HUES48 (cell line): Measurements from ENCODE around the gene PARD3.

Experiments used
- H3K27ac ChIP-seq: one replicate; pipeline ENCODE4 v1.7.0; 2013; ENCODE audit warnings: low read depth, low read length, inconsistent platforms
- H3K27me3 ChIP-seq: 2 replicates; pipeline ENCODE4 v1.6.1; 2013; ENCODE audit warnings: mild to moderate bottlenecking, low read length; ENCODE audit not compliant: control insufficient read depth, insufficient read depth
- H3K36me3 ChIP-seq: 2 replicates; pipeline ENCODE4 v1.6.1; 2013; ENCODE audit warnings: low read length; ENCODE audit not compliant: control insufficient read depth, insufficient read depth
- H3K4me1 ChIP-seq: 2 replicates; pipeline ENCODE4 v1.6.1; 2013; ENCODE audit warnings: mild to moderate bottlenecking, low read length; ENCODE audit not compliant: control insufficient read depth, insufficient read depth
- H3K4me3 ChIP-seq: 2 replicates; pipeline ENCODE4 v1.5.1; 2013; ENCODE audit warnings: mild to moderate bottlenecking, low read depth, low read length
- H3K9ac ChIP-seq: 2 replicates; pipeline ENCODE4 v1.6.1; 2013; ENCODE audit warnings: mild to moderate bottlenecking, low read depth, low read length, moderate library complexity
- H3K9me3 ChIP-seq: 2 replicates; pipeline ENCODE4 v1.6.1; 2013; ENCODE audit warnings: low read length; ENCODE audit not compliant: control insufficient read depth, insufficient read depth

The PARD3 gene

GRCh38 chr10:34593374-34593890, 221.7 kb downstream of the PARD3 start:
- no peak overlapping the region for H3K9ac ChIP-seq
- peaks cover 7% of the 10 kb centered on the region; the same call in 1 of the 2 replicates for H3K4me1 ChIP-seq
- H3K4me3 ChIP-seq, result no peak overlapping the region
- no peak overlapping the region for H3K27ac ChIP-seq
- H3K27me3 ChIP-seq, result no peaks in the 10 kb centered on the region
- H3K36me3 ChIP-seq, result no peaks in the 10 kb centered on the region
- no peaks in the 10 kb centered on the region for H3K9me3 ChIP-seq

GRCh38 chr10:34590793-34591192, 224.3 kb downstream of the PARD3 start:
- Histone ChIP-seq H3K36me3 (no peaks in the 10 kb centered on the region), H3K27me3 (no peaks in the 10 kb centered on the region), H3K9ac (no peak overlapping the region), H3K4me3 (no peak overlapping the region), H3K9me3 (no peaks in the 10 kb centered on the region), H3K4me1 (peaks cover 17% of the 10 kb centered on the region), H3K27ac (no peak overlapping the region)

GRCh38 chr10:34589275-34589674, 225.8 kb downstream of the PARD3 start:
- H3K9me3 ChIP-seq, result no peaks in the 10 kb centered on the region
- H3K4me1 ChIP-seq, result peaks cover 32% of the 10 kb centered on the region
- H3K27ac ChIP-seq, result no peak overlapping the region
- H3K4me3 ChIP-seq, result no peak overlapping the region
- no peak overlapping the region for H3K9ac ChIP-seq
- no peaks in the 10 kb centered on the region for H3K27me3 ChIP-seq
- no peaks in the 10 kb centered on the region for H3K36me3 ChIP-seq

GRCh38 chr10:34587680-34588019, 227.4 kb downstream of the PARD3 start:
- no peak overlapping the region for H3K9ac ChIP-seq
- no peaks in the 10 kb centered on the region for H3K9me3 ChIP-seq
- H3K36me3 ChIP-seq, result no peaks in the 10 kb centered on the region
- no peak overlapping the region for H3K4me3 ChIP-seq
- H3K4me1 ChIP-seq, result peaks cover 40% of the 10 kb centered on the region
- no peaks in the 10 kb centered on the region for H3K27me3 ChIP-seq
- H3K27ac ChIP-seq, result no peak overlapping the region

- peaks cover 46% of the 10 kb centered on the region for H3K4me1 ChIP-seq
- no peaks in the 10 kb centered on the region for H3K27me3 ChIP-seq
- H3K9me3 ChIP-seq, result no peaks in the 10 kb centered on the region
- H3K9ac ChIP-seq, result no peak overlapping the region
- no peaks in the 10 kb centered on the region for H3K36me3 ChIP-seq
- no peak overlapping the region for H3K4me3 ChIP-seq
- no peak overlapping the region for H3K27ac ChIP-seq
Observed at GRCh38 chr10:34587002-34587679, 228.0 kb downstream of the PARD3 start.

- Histone ChIP-seq H3K4me1 (peaks cover 46% of the 10 kb centered on the region), H3K27me3 (no peaks in the 10 kb centered on the region), H3K9ac (no peak overlapping the region), H3K27ac (no peak overlapping the region), H3K36me3 (no peaks in the 10 kb centered on the region), H3K9me3 (no peaks in the 10 kb centered on the region), H3K4me3 (no peak overlapping the region)
Observed at GRCh38 chr10:34585422-34586112, 229.5 kb downstream of the PARD3 start.

- Histone ChIP-seq H3K27ac (no peak overlapping the region), H3K9ac (no peak overlapping the region), H3K9me3 (no peaks in the 10 kb centered on the region), H3K27me3 (no peaks in the 10 kb centered on the region), H3K4me1 (peaks cover 46% of the 10 kb centered on the region), H3K4me3 (no peak overlapping the region), H3K36me3 (no peaks in the 10 kb centered on the region)
Observed at GRCh38 chr10:34584164-34584563, 230.9 kb downstream of the PARD3 start.

GRCh38 chr10:34581801-34582532, 233.1 kb downstream of the PARD3 start:
- H3K4me3 ChIP-seq, result no peak overlapping the region
- H3K4me1 ChIP-seq, result peaks cover 50% of the 10 kb centered on the region
- H3K9me3 ChIP-seq, result no peaks in the 10 kb centered on the region
- H3K9ac ChIP-seq, result no peak overlapping the region
- no peaks in the 10 kb centered on the region for H3K36me3 ChIP-seq
- H3K27me3 ChIP-seq, result no peaks in the 10 kb centered on the region
- no peak overlapping the region for H3K27ac ChIP-seq

GRCh38 chr10:34580643-34581042, 234.5 kb downstream of the PARD3 start:
- Histone ChIP-seq H3K27me3 (no peaks in the 10 kb centered on the region), H3K9ac (no peak overlapping the region), H3K4me3 (no peak overlapping the region), H3K4me1 (peaks cover 47% of the 10 kb centered on the region), H3K27ac (no peak overlapping the region), H3K9me3 (no peaks in the 10 kb centered on the region), H3K36me3 (no peaks in the 10 kb centered on the region)

GRCh38 chr10:34580214-34580613, 234.9 kb downstream of the PARD3 start:
- Histone ChIP-seq H3K4me3 (no peak overlapping the region), H3K4me1 (peaks cover 43% of the 10 kb centered on the region), H3K36me3 (no peaks in the 10 kb centered on the region), H3K9me3 (no peaks in the 10 kb centered on the region), H3K9ac (no peak overlapping the region), H3K27ac (no peak overlapping the region), H3K27me3 (no peaks in the 10 kb centered on the region)

GRCh38 chr10:34578468-34578867, 236.6 kb downstream of the PARD3 start:
- H3K4me1 ChIP-seq, result peaks cover 35% of the 10 kb centered on the region
- H3K27ac ChIP-seq, result no peak overlapping the region
- H3K36me3 ChIP-seq, result no peaks in the 10 kb centered on the region
- H3K4me3 ChIP-seq, result no peak overlapping the region
- no peaks in the 10 kb centered on the region for H3K27me3 ChIP-seq
- H3K9me3 ChIP-seq, result no peaks in the 10 kb centered on the region
- no peak overlapping the region for H3K9ac ChIP-seq
